ENCODE data around the gene PRPF39. TPM values are rescaled to one million over a fixed set of nuclear protein-coding genes. Genes with fewer than 3 reads are reported as not detected.
A peak's percentile ranks its signal among the peaks of the same experiment; 100 is the strongest.

Gene PRPF39
- total and polyA plus RNA-seq, 2 of the 4 experiments (the other 2 are of a cell fraction) = 18.1 to 29.6 TPM

GRCh38 chr14:45134051-45134958 is 50.4 kb downstream of the PRPF39 start, which contains the start of gene FKBP3 (continued):
- TF ChIP-seq MAFK (IDR thresholded peaks at IDR 0.05; ENCODE audit: low read depth, low read length) (no peak), POLR2A (IDR thresholded peaks at IDR 0.05; ENCODE audit: low read depth, low read length) (peak; percentile 72), CEBPB (IDR thresholded peaks at IDR 0.05; ENCODE audit: low read depth, low read length) (no peak), FOS (IDR thresholded peaks at IDR 0.05; ENCODE audit: low read depth, low read length) (no peak)

- TF ChIP-seq USF2 (IDR thresholded peaks at IDR 0.05; ENCODE audit: low read depth, low read length) (no peak), RFX5 (IDR thresholded peaks at IDR 0.05; ENCODE audit: low read depth, low read length) (no peak), RAD21 (IDR thresholded peaks at IDR 0.05; ENCODE audit: low read length) (no peak), MXI1 (IDR thresholded peaks at IDR 0.05; ENCODE audit: borderline replicate concordance, low read depth, low read length) (no peak), BHLHE40 (IDR thresholded peaks at IDR 0.05; ENCODE audit: low read depth, low read length) (no peak), CEBPB (IDR thresholded peaks at IDR 0.05; ENCODE audit: low read depth, low read length) (no peak)
- Histone ChIP-seq H3K27ac (ENCODE audit: insufficient read depth, low read length) (peak overlapping the region; percentile 6; the same call in 1 of the 2 replicates), H3K23ac (ENCODE audit: low read depth, low read length) (peak overlapping the region; percentile 30; the same call in 1 of the 2 replicates), H3K27me3 (ENCODE audit: control insufficient read depth, insufficient read depth, low read length) (no peaks in the 10 kb centered on the region), H4K20me1 (ENCODE audit: insufficient read depth, low read length) (no peaks in the 10 kb centered on the region), H3K4me3 (ENCODE audit: insufficient read depth, low read depth, low read length) (peak overlapping the region; percentile 82), H2BK5ac (ENCODE audit: low read depth, low read length, poor library complexity, severe bottlenecking) (peak overlapping the region; percentile 86), H4K91ac (ENCODE audit: insufficient read depth, low read depth, low read length) (peak overlapping the region; percentile 28; the same call in 1 of the 2 replicates), H3K4ac (ENCODE audit: low read depth, low read length) (peak overlapping the region; percentile 22; the same call in 1 of the 2 replicates), H4K8ac (ENCODE audit: low read depth in 2 of 2, low read length in 2 of 2) (peak overlapping the region; percentile 53 to 88), H3K36me3 (ENCODE audit: control insufficient read depth, insufficient read depth, low read length) (no peaks in the 10 kb centered on the region), H3K4me1 (ENCODE audit: control insufficient read depth, insufficient read depth, low read length) (no peaks in the 10 kb centered on the region), H2BK120ac (ENCODE audit: low read depth, low read length) (no peak overlapping the region), H2AK9ac (replicated peaks; ENCODE audit: low read depth, low read length, poor library complexity) (no peak overlapping the region), H2BK15ac (ENCODE audit: low read depth, low read length) (no peak overlapping the region), H2AK5ac (ENCODE audit: low read depth, low read length) (no peak overlapping the region), H3K56ac (ENCODE audit: extremely low read depth, insufficient read depth, low read length) (peak overlapping the region; percentile 79; the same call in 1 of the 2 replicates), H3K18ac (ENCODE audit: low read depth, low read length) (peak overlapping the region; percentile 22; the same call in 1 of the 2 replicates), H3K79me1 (ENCODE audit: low read depth in 1 of 2, low read length in 2 of 2) (peaks cover 8 to 28% of the 10 kb centered on the region in 2 experiments; a peak in 3 of 4 replicates), H2AFZ (replicated peaks; ENCODE audit: low read length, poor library complexity) (no peak overlapping the region), H2BK20ac (ENCODE audit: low read depth, low read length) (no peak overlapping the region), H4K5ac (ENCODE audit: low read depth, low read length) (peak overlapping the region; percentile 13; the same call in 1 of the 2 replicates), H3K9me3 (ENCODE audit: control insufficient read depth, insufficient read depth, low read length) (no peaks in the 10 kb centered on the region), H3K4me2 (ENCODE audit: low read depth, low read length) (peak overlapping the region; percentile 80), H3K9ac (ENCODE audit: low read depth, low read length) (peak overlapping the region; percentile 83; the same call in 1 of the 2 replicates), H3K9me1 (ENCODE audit: insufficient read depth, low read length) (no peaks in the 10 kb centered on the region), H3K14ac (replicated peaks; ENCODE audit: low read depth, low read length) (0 out of 2 replicates have a peak overlapping the region, but pooled peaks have one; percentile 64)
- BruUV-seq (replicated peaks) = no TSS peak
- dilution Hi-C loops (cut with HindIII; ENCODE audit: low sequenced_read_pairs, unreplicated experiment) = no loop called here
- in situ Hi-C loops (cut with MboI; ENCODE audit: low sequenced_read_pairs) = loop anchor here (10.0 kb wide), 1 partner anchor 170 kb away; the partner anchor contains the start of genes KLHL28 and TOGARAM1
- CTCF ChIA-PET = no interaction called here
- DNase-seq (peak; percentile 43), ATAC-seq (ENCODE audit: low read depth) (no peak)
- POLR2A ChIA-PET (ENCODE audit: unreplicated experiment) = no interaction called here
- WGBS, 2 experiments (ENCODE audit: extremely low coverage in 2 of 2, insufficient read length in 1 of 2) = no CpG with 5 or more reads among the region's 7 CpGs
- intact Hi-C loops (cut with micrococcal nuclease) = loop anchor here (1.0 to 5.0 kb wide), 3 partner anchors 134 to 218 kb away; partner anchors contain the start of gene KLHL28
Observed at GRCh38 chr14:45135156-45135555, 51.2 kb downstream of the PRPF39 start.
